Loucy (cell line): ENCODE data around the gene NBEA.

ENCODE experiments used
- CTCF ChIP-seq: fragments of 200-600 bp; sonication (generic); conservative IDR thresholded peaks from 2 replicates; pipeline ENCODE4 v1.5.1; 2014; ENCODE audit warnings: mild to moderate bottlenecking, antibody characterized with exemption, low read length
- EZH2phosphoT487 ChIP-seq: fragments of 200-600 bp; IDR thresholded peaks from 2 replicates; pipeline ENCODE4 v1.6.1; 2018; ENCODE audit warnings: antibody characterized with exemption, mild to moderate bottlenecking, moderate library complexity, borderline replicate concordance

DNA sequence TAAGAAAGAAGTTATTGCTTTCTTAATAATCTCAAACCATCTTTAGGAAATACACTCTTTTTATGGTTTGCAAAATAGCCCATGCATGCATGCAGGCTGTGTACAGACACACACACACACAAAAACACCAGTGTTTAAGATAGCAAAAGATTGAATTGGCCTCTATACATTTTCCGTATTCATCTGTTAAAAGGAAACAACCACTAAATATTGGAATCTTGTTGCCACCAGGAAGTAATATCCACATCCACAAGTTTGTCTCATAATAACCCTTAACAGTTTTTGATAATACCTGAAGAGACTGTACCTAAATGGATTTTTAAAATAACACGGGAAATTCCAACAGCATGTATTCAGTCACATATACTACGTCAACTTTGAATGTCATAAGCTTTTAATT lies 541.7 kb downstream of the NBEA start:
- TF ChIP-seq CTCF (no peak), EZH2phosphoT487 (no peak)
